A549 (cell line): ENCODE measurements around the gene GSG1L. TPM values are rescaled to one million over a fixed set of nuclear protein-coding genes. Genes with fewer than 3 reads are reported as not detected.

Experiments used
- ATAC-seq, 2 experiments: fragments of 200-7000 bp in 1 of 2; fragments of >200 bp in 1 of 2; cut with Nextera tagmentation in 1 of 2; cut with Tn5 transposase in 1 of 2; 3 replicates each; pipeline versions ENCODE4 v1.8.0 to v1.9.1; 2018 to 2020; ENCODE audit warnings: mild to moderate bottlenecking in 1 of 2, moderate library complexity in 1 of 2
- CTCF ChIA-PET: fragments of 300-600 bp; sonication (Branson Sonifier 250); formaldehyde crosslinking; extraction: SDS; loops from one replicate; lab custom pipeline; 2021; ENCODE audit warnings: antibody characterized with exemption, inconsistent platforms; lab: Yijun Ruan, JAX
- POLR2A ChIA-PET: fragments of 350-600 bp; formaldehyde crosslinking; extraction: SDS; loops from one replicate; lab custom pipeline; 2021; ENCODE audit warnings: antibody characterized with exemption, inconsistent platforms; lab: Yijun Ruan, JAX
- DNase-seq, 2 experiments: peaks; one replicate each; pipeline versions ENCODE4 v3.0.0 to v3.0.0-alpha.2; 2011 to 2016; ENCODE audit warnings: low read depth in 1 of 2, low spot score in 1 of 2
- FAIRE-seq: peaks from 2 replicates; lab custom pipeline; 2011; peaks lifted over from hg19 to GRCh38; lab: Jason Lieb, UNC
- H3K27ac ChIP-seq, 2 experiments: fragments of >200 bp; sonication (Bioruptor Twin); formaldehyde crosslinking; 3 replicates each; pipeline ENCODE4 v1.5.1; 2016 to 2017
- H3K4me1 ChIP-seq: fragments of >200 bp; sonication (Bioruptor Twin); formaldehyde crosslinking; 3 replicates; pipeline ENCODE4 v1.6.1; 2016
- H3K4me2 ChIP-seq: fragments of >200 bp; sonication (Bioruptor Twin); formaldehyde crosslinking; 3 replicates; pipeline ENCODE4 v1.6.1; 2016
- H3K4me3 ChIP-seq: fragments of >200 bp; sonication (Bioruptor Twin); formaldehyde crosslinking; 3 replicates; pipeline ENCODE4 v1.5.1; 2016
- H3K9me3 ChIP-seq: fragments of >200 bp; sonication (Bioruptor Twin); formaldehyde crosslinking; 3 replicates; pipeline ENCODE4 v1.6.1; 2016
- BHLHE40 ChIP-seq: IDR thresholded peaks from 2 replicates; pipeline ENCODE4 v1.6.1; 2012; ENCODE audit warnings: low read depth, low read length, inconsistent platforms
- CBX2 ChIP-seq: fragments of 200-600 bp; sonication (generic); IDR thresholded peaks from 2 replicates; pipeline ENCODE4 v1.6.1; 2016; ENCODE audit warnings: low read depth, mild to moderate bottlenecking, borderline replicate concordance
- CHD4 ChIP-seq: fragments of 200-600 bp; sonication (generic); IDR thresholded peaks from 2 replicates; pipeline ENCODE4 v1.6.1; 2016; ENCODE audit warnings: antibody characterized with exemption, mild to moderate bottlenecking, borderline replicate concordance
- FOSB ChIP-seq: fragments of 250-450 bp; sonication (Bioruptor Pico); IDR thresholded peaks from 2 replicates; pipeline ENCODE4 v1.5.0; 2020; ENCODE audit warnings: mild to moderate bottlenecking, moderate library complexity
- FOSL2 ChIP-seq, 2 experiments: fragments of 450-650 bp in 1 of 2; fragments of >200 bp in 1 of 2; sonication (Bioruptor Twin) in 1 of 2; formaldehyde crosslinking; IDR thresholded peaks; 2 replicates each; pipeline versions ENCODE4 v1.5.0 to v1.6.1; 2016 to 2020; ENCODE audit warnings: mild to moderate bottlenecking in 1 of 2, moderate library complexity in 1 of 2
- GATA3 ChIP-seq: IDR thresholded peaks from 2 replicates; pipeline ENCODE4 v1.6.1; 2012; ENCODE audit warnings: borderline replicate concordance
- HDAC2 ChIP-seq: fragments of 200-600 bp; sonication (generic); IDR thresholded peaks from 2 replicates; pipeline ENCODE4 v1.6.1; 2016
- HOXA7 ChIP-seq: fragments of 250-450 bp; sonication (Bioruptor Pico); IDR thresholded peaks from 2 replicates; pipeline ENCODE4 v1.5.0; 2020; ENCODE audit warnings: mild to moderate bottlenecking, moderate library complexity
- MAFK ChIP-seq: fragments of 450-650 bp; IDR thresholded peaks from 2 replicates; pipeline ENCODE4 v1.6.1; 2014; ENCODE audit not compliant: partially characterized antibody
- NFE2L2 ChIP-seq: fragments of 150-350 bp; conservative IDR thresholded peaks from 2 replicates; pipeline ENCODE4 v1.6.1; 2014; ENCODE audit warnings: low read length
- NPAS2 ChIP-seq: fragments of 250-450 bp; sonication (Bioruptor Pico); IDR thresholded peaks from 2 replicates; pipeline ENCODE4 v1.8.0; 2022; ENCODE audit warnings: mild to moderate bottlenecking, moderate library complexity, borderline replicate concordance
- PHF8 ChIP-seq: fragments of 200-600 bp; sonication (generic); IDR thresholded peaks from 2 replicates; pipeline ENCODE4 v1.6.1; 2016; ENCODE audit warnings: low read depth, mild to moderate bottlenecking, antibody characterized with exemption, moderate library complexity, borderline replicate concordance
- POLR2A ChIP-seq: IDR thresholded peaks from 2 replicates; pipeline ENCODE4 v1.6.1; 2012; ENCODE audit warnings: mild to moderate bottlenecking, low read length
- RAD21 ChIP-seq, 2 experiments: fragments of >200 bp in 1 of 2; sonication (Bioruptor Twin) in 1 of 2; formaldehyde crosslinking in 1 of 2; IDR thresholded peaks in 1 of 2; conservative IDR thresholded peaks in 1 of 2; 2 replicates in 1 of 2; 3 replicates in 1 of 2; pipeline ENCODE4 v1.6.1; 2012 to 2018; ENCODE audit warnings: inconsistent platforms in 1 of 2
- RARB ChIP-seq: fragments of 250-450 bp; sonication (Bioruptor Pico); IDR thresholded peaks from 2 replicates; pipeline ENCODE4 v1.8.0; 2021; ENCODE audit warnings: mild to moderate bottlenecking, moderate library complexity
- SMC3 ChIP-seq: fragments of >200 bp; sonication (Bioruptor Twin); formaldehyde crosslinking; IDR thresholded peaks from 3 replicates; pipeline ENCODE4 v1.6.1; 2018; ENCODE audit warnings: inconsistent platforms
- SREBF2 ChIP-seq: fragments of 450-650 bp; IDR thresholded peaks from 2 replicates; pipeline ENCODE4 v1.6.1; 2014; ENCODE audit warnings: mild to moderate bottlenecking, moderate library complexity
- TP53 ChIP-seq: fragments of 250-450 bp; sonication (Bioruptor Pico); IDR thresholded peaks from 2 replicates; pipeline ENCODE4 v1.5.0; 2021; ENCODE audit warnings: mild to moderate bottlenecking, moderate library complexity
- USF2 ChIP-seq: fragments of 450-650 bp; IDR thresholded peaks from 2 replicates; pipeline ENCODE4 v1.6.1; 2014; ENCODE audit warnings: antibody characterized with exemption
- ZNF302 ChIP-seq: fragments of 250-450 bp; sonication (Bioruptor Pico); IDR thresholded peaks from 2 replicates; pipeline ENCODE4 v1.9.0; 2021; ENCODE audit warnings: inconsistent platforms, mild to moderate bottlenecking, moderate library complexity
- ZSCAN20 ChIP-seq: fragments of 250-450 bp; sonication (Bioruptor Pico); IDR thresholded peaks from 2 replicates; pipeline ENCODE4 v1.8.0; 2022; ENCODE audit warnings: mild to moderate bottlenecking, moderate library complexity
- WGBS: methylation state at CpG from one replicate; pipeline ENCODE4 v1.1.6; 2017; ENCODE audit errors: missing lambda C conversion rate; 5-methylcytosine and 5-hydroxymethylcytosine counted together
- polyA plus RNA-seq, 4 experiments: library from polyadenylated mRNA; depleted of rRNA in 3 of 4; stranded (reverse); fragments of >200 nt; fragmentation: RNase III in 1 of 4; extraction: RNeasy Plus Mini Kit Qiagen cat#74134 plus additional on column Dnase treatment in 1 of 4; gene quantifications; 2 replicates in 3 of 4; 3 replicates in 1 of 4; pipeline ENCODE4 v1.2.3, GENCODE V29; 2011 to 2017
- TF ChIP-seq, protein P1 (sequence below): fragments of >200 bp; sonication (Bioruptor Twin); formaldehyde crosslinking; IDR thresholded peaks from 3 replicates; pipeline ENCODE4 v1.5.1; 2016
- TF ChIP-seq, protein P2 (sequence below): IDR thresholded peaks from 2 replicates; pipeline ENCODE4 v1.6.1; 2012
- TF ChIP-seq, protein P3 (sequence below): fragments of 200-600 bp; sonication (generic); IDR thresholded peaks from 2 replicates; pipeline ENCODE4 v1.6.1; 2016; ENCODE audit warnings: antibody characterized with exemption, mild to moderate bottlenecking, moderate library complexity

GSG1L gene
- polyA plus RNA-seq, 2 of the 4 experiments (the other 2 are of a cell fraction): not detected

DNA sequence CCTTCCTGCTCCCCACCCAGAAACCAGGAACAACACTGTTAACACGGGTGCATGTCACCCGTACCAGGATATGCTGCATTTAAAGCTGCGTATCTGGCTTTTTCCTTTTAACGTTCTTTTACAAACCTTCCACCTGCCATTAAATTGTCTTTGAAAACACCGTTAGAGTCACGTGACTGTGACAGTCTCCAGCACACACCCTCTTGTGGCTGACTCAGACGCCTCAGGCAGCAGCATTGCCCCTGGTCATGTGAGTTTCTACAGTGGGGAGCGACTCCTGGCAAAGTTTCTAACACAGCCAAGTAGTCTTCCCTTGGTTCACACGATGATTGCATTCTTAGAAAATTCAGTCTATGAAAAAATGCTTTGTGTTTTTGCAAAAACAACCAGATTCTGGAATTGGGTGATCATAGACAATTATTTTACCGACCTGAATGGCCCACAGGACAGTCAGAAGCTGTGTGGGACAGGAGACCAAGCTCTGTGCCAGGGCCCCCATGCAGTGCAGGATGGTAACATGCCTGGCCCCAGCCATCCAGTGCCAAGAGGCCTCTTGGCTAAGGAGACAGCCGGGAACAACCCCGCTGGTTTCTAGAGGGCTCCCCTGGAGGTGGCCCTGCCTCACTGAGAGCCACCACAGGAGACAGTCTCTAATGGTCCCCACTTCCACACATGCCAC, 314.5 kb downstream of the GSG1L start:
- ATAC-seq: peak in 1 of 2 experiments; percentile 58; a peak in 3 of 6 replicates
- CTCF ChIA-PET: interaction anchor here (1.1 kb wide), 1 partner anchor 31 kb away, joined by 4 read pairs; no protein-coding TSS in a partner anchor
- Histone ChIP-seq H3K9me3 (no peaks in the 10 kb centered on the region), H3K4me1 (0 out of 3 replicates have a peak, but pooled peaks cover 5% of the 10 kb centered on the region), H3K4me3 (no peak overlapping the region), H3K4me2 (0 out of 3 replicates have a peak overlapping the region, but pooled peaks have one; percentile 11), H3K27ac (peak overlapping the region in 1 of 2 experiments; percentile 29; a peak in 1 of 6 replicates)
- no peak for TF ChIP-seq MAFK
- TF ChIP-seq, protein P1, sequence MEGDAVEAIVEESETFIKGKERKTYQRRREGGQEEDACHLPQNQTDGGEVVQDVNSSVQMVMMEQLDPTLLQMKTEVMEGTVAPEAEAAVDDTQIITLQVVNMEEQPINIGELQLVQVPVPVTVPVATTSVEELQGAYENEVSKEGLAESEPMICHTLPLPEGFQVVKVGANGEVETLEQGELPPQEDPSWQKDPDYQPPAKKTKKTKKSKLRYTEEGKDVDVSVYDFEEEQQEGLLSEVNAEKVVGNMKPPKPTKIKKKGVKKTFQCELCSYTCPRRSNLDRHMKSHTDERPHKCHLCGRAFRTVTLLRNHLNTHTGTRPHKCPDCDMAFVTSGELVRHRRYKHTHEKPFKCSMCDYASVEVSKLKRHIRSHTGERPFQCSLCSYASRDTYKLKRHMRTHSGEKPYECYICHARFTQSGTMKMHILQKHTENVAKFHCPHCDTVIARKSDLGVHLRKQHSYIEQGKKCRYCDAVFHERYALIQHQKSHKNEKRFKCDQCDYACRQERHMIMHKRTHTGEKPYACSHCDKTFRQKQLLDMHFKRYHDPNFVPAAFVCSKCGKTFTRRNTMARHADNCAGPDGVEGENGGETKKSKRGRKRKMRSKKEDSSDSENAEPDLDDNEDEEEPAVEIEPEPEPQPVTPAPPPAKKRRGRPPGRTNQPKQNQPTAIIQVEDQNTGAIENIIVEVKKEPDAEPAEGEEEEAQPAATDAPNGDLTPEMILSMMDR: no peak
- no peak for TF ChIP-seq SMC3
- TF ChIP-seq ZSCAN20 (CRISPR knock-in tag): no peak
- TF ChIP-seq, protein P2, sequence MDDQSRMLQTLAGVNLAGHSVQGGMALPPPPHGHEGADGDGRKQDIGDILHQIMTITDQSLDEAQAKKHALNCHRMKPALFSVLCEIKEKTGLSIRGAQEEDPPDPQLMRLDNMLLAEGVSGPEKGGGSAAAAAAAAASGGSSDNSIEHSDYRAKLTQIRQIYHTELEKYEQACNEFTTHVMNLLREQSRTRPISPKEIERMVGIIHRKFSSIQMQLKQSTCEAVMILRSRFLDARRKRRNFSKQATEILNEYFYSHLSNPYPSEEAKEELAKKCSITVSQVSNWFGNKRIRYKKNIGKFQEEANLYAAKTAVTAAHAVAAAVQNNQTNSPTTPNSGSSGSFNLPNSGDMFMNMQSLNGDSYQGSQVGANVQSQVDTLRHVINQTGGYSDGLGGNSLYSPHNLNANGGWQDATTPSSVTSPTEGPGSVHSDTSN: no peak
- TF ChIP-seq FOSL2 (IDR thresholded peaks at IDR 0.05): no peak
- peak; percentile 28; the same call in 1 of the 2 replicates for TF ChIP-seq FOSL2 (CRISPR knock-in tag; IDR thresholded peaks at IDR 0.05)
- TF ChIP-seq HOXA7 (CRISPR knock-in tag): no peak
- TF ChIP-seq USF2: peak; percentile 82
- no peak for TF ChIP-seq NFE2L2
- no peak for TF ChIP-seq ZNF302 (CRISPR knock-in tag)
- POLR2A ChIA-PET: no interaction called here
- 65% methylated on average over 12 of the region's 12 CpGs for WGBS
- DNase-seq: peak; percentile 37 to 51
- FAIRE-seq: peak; percentile 51

GRCh38 chr16:27747946-27748345, 315.6 kb downstream of the GSG1L start:
- CTCF ChIA-PET: no interaction called here
- POLR2A ChIA-PET: no interaction called here
- no peak overlapping the region for H3K4me2 ChIP-seq
- no peak for TF ChIP-seq CBX2
- TF ChIP-seq CHD4: no peak
- TF ChIP-seq RAD21 (conservative IDR thresholded peaks at IDR 0.05 in 1 of 2, IDR thresholded peaks at IDR 0.05 in 1 of 2): no peak
- TF ChIP-seq ZSCAN20 (CRISPR knock-in tag): no peak
- TF ChIP-seq POLR2A: no peak
- TF ChIP-seq TP53 (CRISPR knock-in tag): no peak
- no peak for TF ChIP-seq HDAC2
- no peak overlapping the region for H3K4me3 ChIP-seq
- H3K9me3 ChIP-seq: no peaks in the 10 kb centered on the region
- DNase-seq (no peak), FAIRE-seq (no peak), ATAC-seq (no peak)
- 91% methylated on average over 14 of the region's 14 CpGs for WGBS
- H3K4me1 ChIP-seq: 0 out of 3 replicates have a peak, but pooled peaks cover 5% of the 10 kb centered on the region
- H3K27ac ChIP-seq: no peak overlapping the region

DNA sequence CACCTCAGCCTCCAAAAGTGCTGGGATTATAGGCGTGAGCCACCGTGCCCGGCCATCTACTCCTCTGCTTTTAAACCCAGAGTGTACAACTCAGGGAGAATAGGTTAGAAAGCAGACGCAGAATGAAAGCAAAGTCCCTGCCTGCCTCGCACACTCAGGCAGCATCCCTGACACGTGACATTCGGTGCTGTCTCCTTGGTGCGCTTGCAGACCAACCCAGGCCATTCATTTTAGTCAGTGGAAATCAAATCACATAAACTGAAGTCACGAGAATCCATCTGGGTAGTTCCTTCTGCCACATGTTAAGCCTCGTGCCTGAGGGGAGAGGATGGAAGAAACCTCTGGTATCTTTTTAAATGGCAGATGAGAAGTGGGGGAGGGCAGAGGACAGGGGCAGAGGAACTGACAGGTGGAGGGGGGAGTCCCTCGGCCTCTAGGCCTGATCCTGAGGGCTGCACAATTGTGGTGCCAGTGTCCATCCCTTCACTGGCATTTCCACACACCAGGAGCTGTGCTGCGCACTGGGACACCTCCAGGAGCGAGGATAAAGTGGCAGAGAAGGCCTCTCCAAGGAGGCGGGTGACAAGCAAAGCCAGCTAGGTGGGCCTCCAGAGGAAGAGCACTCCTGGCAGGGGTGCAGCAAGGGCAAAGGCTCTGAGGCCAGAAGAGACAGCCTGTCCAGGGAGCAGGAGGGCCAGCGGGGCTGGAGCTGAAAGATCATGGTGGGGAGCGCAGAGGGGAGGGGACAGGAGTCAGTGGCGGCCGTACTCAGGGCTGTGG, 317.2 kb downstream of the GSG1L start:
- ChIA-PET CTCF (no interaction called here), POLR2A (no interaction called here)
- Histone ChIP-seq H3K27ac (no peak overlapping the region), H3K4me1 (0 out of 3 replicates have a peak, but pooled peaks cover 5% of the 10 kb centered on the region), H3K4me2 (no peak overlapping the region), H3K9me3 (no peaks in the 10 kb centered on the region), H3K4me3 (no peak overlapping the region)
- ATAC-seq: no peak; a peak in 1 of 6 replicates
- DNase-seq: no peak
- 93% methylated on average over 18 of the region's 18 CpGs for WGBS
- no peak for FAIRE-seq
- TF ChIP-seq RARB (CRISPR knock-in tag): no peak
- TF ChIP-seq, protein P3, sequence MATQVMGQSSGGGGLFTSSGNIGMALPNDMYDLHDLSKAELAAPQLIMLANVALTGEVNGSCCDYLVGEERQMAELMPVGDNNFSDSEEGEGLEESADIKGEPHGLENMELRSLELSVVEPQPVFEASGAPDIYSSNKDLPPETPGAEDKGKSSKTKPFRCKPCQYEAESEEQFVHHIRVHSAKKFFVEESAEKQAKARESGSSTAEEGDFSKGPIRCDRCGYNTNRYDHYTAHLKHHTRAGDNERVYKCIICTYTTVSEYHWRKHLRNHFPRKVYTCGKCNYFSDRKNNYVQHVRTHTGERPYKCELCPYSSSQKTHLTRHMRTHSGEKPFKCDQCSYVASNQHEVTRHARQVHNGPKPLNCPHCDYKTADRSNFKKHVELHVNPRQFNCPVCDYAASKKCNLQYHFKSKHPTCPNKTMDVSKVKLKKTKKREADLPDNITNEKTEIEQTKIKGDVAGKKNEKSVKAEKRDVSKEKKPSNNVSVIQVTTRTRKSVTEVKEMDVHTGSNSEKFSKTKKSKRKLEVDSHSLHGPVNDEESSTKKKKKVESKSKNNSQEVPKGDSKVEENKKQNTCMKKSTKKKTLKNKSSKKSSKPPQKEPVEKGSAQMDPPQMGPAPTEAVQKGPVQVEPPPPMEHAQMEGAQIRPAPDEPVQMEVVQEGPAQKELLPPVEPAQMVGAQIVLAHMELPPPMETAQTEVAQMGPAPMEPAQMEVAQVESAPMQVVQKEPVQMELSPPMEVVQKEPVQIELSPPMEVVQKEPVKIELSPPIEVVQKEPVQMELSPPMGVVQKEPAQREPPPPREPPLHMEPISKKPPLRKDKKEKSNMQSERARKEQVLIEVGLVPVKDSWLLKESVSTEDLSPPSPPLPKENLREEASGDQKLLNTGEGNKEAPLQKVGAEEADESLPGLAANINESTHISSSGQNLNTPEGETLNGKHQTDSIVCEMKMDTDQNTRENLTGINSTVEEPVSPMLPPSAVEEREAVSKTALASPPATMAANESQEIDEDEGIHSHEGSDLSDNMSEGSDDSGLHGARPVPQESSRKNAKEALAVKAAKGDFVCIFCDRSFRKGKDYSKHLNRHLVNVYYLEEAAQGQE: no peak
- TF ChIP-seq NPAS2 (CRISPR knock-in tag): no peak
- TF ChIP-seq GATA3: no peak
- TF ChIP-seq PHF8: no peak
- TF ChIP-seq SREBF2: no peak
- no peak for TF ChIP-seq BHLHE40
- TF ChIP-seq SMC3: no peak
- no peak for TF ChIP-seq POLR2A
- TF ChIP-seq CBX2: no peak
- TF ChIP-seq FOSB (CRISPR knock-in tag): no peak
